SIG-M5 treated with dmso at 0.1 percent for 504 hours (cell line): Measurements from ENCODE around the gene RHOD.

ENCODE experiments used
- DNase-seq: peaks from one replicate; lab custom pipeline; 2025; ENCODE audit not compliant: unreplicated experiment; lab: John Stamatoyannopoulos, UW

The RHOD gene

GRCh38 chr11:67058506-67058905 is 1.9 kb downstream of the RHOD start:
- no peak for DNase-seq

- no peak for DNase-seq
These were observed 3.0 kb downstream of the RHOD start for GRCh38 chr11:67059671-67060070.

GRCh38 chr11:67060111-67060522 is 3.5 kb downstream of the RHOD start:
- DNase-seq = no peak

GRCh38 chr11:67062526-67063373 is 6.1 kb downstream of the RHOD start:
- no peak for DNase-seq

- DNase-seq = no peak
These were observed 9.7 kb downstream of the RHOD start for GRCh38 chr11:67066333-67066709.

- no peak for DNase-seq
These were observed 15.0 kb downstream of the RHOD start for GRCh38 chr11:67071420-67072284.

GRCh38 chr11:67072295-67072694 is 15.6 kb downstream of the RHOD start:
- no peak for DNase-seq

GRCh38 chr11:67073908-67074307 is 17.3 kb downstream of the RHOD start:
- DNase-seq = no peak

- DNase-seq = no peak
These were observed 19.6 kb downstream of the RHOD start for GRCh38 chr11:67076202-67076601.

- no peak for DNase-seq
These were observed 22.5 kb downstream of the RHOD start for GRCh38 chr11:67079065-67079705.

GRCh38 chr11:67082071-67082791 is 25.6 kb downstream of the RHOD start:
- no peak for DNase-seq

GRCh38 chr11:67083786-67084366 is 27.2 kb downstream of the RHOD start:
- DNase-seq = no peak

GRCh38 chr11:67085617-67086016 is 29.0 kb downstream of the RHOD start:
- no peak for DNase-seq

GRCh38 chr11:67090717-67091116 is 34.1 kb downstream of the RHOD start:
- DNase-seq = no peak

- no peak for DNase-seq
These were observed 38.5 kb downstream of the RHOD start for GRCh38 chr11:67095214-67095507.

- DNase-seq = no peak
These were observed 42.3 kb downstream of the RHOD start for GRCh38 chr11:67098799-67099429.

GRCh38 chr11:67099831-67100324 is 43.2 kb downstream of the RHOD start:
- DNase-seq = no peak

GRCh38 chr11:67102664-67103063 is 46.0 kb downstream of the RHOD start:
- no peak for DNase-seq

- DNase-seq = no peak
These were observed 49.3 kb downstream of the RHOD start for GRCh38 chr11:67105964-67106363.

GRCh38 chr11:67111261-67111660 is 54.6 kb downstream of the RHOD start:
- DNase-seq = no peak
